Body of pancreas (tissue), 4 donors: Measurements from ENCODE around the gene FYB1. TPM values are rescaled to one million over a fixed set of nuclear protein-coding genes. Genes with fewer than 3 reads are reported as not detected.

Experiments
- ATAC-seq: fragments of 150-250 bp; one replicate; pipeline ENCODE4 v1.9.1; 2016
- DNase-seq, 4 donors: peaks; one replicate each; pipeline ENCODE4 v3.0.0-alpha.2; 2019
- H3K27ac ChIP-seq, 4 donors: fragments of 200-600 bp; sonication (generic); 1 replicate in 3 of 4; 2 replicates in 1 of 4; pipeline versions ENCODE4 v1.5.1 to v1.6.1; 2016 to 2019; ENCODE audit warnings: mild to moderate bottlenecking in 1 of 4, mixed read lengths in 1 of 4, moderate library complexity in 1 of 4
- H3K27me3 ChIP-seq, 2 donors: fragments of 200-600 bp; sonication (generic); one replicate each; pipeline ENCODE4 v1.6.0; 2016; ENCODE audit warnings: mild to moderate bottlenecking in 1 of 2
- H3K36me3 ChIP-seq, 2 donors: fragments of 200-600 bp; sonication (generic); replicated peaks in 1 of 2; 2 replicates each; pipeline ENCODE4 v1.5.1; 2016; ENCODE audit warnings: low read depth in 2 of 2; ENCODE audit not compliant: insufficient read depth in 1 of 2
- H3K4me1 ChIP-seq: fragments of 200-600 bp; sonication (generic); one replicate; pipeline ENCODE4 v1.6.0; 2016
- H3K4me3 ChIP-seq, 2 donors: fragments of 200-600 bp; sonication (generic); 1 replicate in 1 of 2; 2 replicates in 1 of 2; pipeline ENCODE4 v1.5.1; 2016 to 2019
- H3K9me3 ChIP-seq, 3 donors: fragments of 200-600 bp; sonication (generic); 1 replicate in 2 of 3; 2 replicates in 1 of 3; pipeline ENCODE4 v1.5.1; 2016
- POLR2A ChIP-seq, 3 donors: fragments of 450-650 bp; IDR thresholded peaks; one replicate each; pipeline ENCODE4 v1.6.1; 2016; ENCODE audit warnings: antibody characterized with exemption in 3 of 3, mild to moderate bottlenecking in 2 of 3
- WGBS, 2 donors: methylation state at CpG; one replicate each; pipeline ENCODE4 v1.1.5; 2017; 5-methylcytosine and 5-hydroxymethylcytosine counted together
- intact Hi-C: fragments of 100-400 bp; cut with DNase I; formaldehyde crosslinking; loops from one replicate; pipeline ENCODE4 v1.15.1; 2023
- total RNA-seq, 2 donors: library from RNA; depleted of rRNA; stranded (reverse); fragments of >200 nt; gene quantifications; one replicate each; pipeline ENCODE4 v1.1.0, GENCODE V29; 2016
- TF ChIP-seq, protein P1 (sequence below), 7 experiments: fragments of 450-650 bp in 4 of 7; fragments of 200-600 bp in 3 of 7; sonication (generic) in 3 of 7; IDR thresholded peaks; one replicate each; pipeline ENCODE4 v1.5.1; 2016 to 2019; ENCODE audit warnings: antibody characterized with exemption in 7 of 7

FYB1 gene
- total RNA-seq, 2 donors from 2014 or later, result 2.9 to 3.0 TPM

DNA sequence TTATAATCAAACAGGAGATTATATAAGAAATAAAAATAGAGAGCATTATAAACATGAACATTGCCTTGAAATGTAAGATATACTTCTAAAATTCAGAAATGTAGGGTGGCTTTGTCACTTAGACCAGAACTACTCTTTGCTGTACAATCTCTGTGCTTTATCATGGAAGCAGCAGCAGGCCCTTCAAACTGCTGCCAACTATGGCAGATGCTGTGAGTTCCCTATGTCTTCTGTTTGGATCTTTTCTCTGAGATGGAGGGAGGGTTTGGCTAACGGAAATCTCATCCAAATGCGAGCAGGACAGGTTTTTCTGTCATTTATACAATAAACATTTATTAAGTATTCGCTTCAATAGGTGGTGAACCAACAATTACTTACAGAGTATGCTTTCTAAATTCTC is 110.4 kb downstream of the FYB1 start:
- 65% methylated on average over 3 of the region's 3 CpGs for WGBS, 2 donors
- ATAC-seq, result no peak

DNA sequence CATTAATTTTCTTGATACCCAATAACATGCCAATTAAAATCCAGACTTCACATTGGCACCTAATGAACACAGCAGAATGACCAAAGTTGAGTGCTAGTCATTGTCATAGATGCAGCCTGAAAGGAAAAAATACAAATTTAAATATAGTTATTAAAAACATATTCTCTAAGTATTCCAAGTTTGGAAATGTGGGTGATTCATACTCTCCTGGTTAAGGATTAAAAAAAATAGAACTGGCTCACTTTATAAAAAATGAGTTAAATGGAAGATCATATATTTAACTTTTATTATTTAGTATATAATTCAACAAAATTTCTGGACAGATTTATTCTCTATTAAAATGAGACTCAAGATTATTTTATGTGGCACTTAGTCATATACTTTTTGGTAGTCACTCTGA is 112.0 kb downstream of the FYB1 start:
- Histone ChIP-seq H3K9me3 (no peaks in the 10 kb centered on the region), H3K27me3 (no peaks in the 10 kb centered on the region), H3K4me3 (no peak overlapping the region), H3K27ac (no peak overlapping the region), H3K4me1 (no peaks in the 10 kb centered on the region), H3K36me3 (no peaks in the 10 kb centered on the region)
- TF ChIP-seq, protein P1, sequence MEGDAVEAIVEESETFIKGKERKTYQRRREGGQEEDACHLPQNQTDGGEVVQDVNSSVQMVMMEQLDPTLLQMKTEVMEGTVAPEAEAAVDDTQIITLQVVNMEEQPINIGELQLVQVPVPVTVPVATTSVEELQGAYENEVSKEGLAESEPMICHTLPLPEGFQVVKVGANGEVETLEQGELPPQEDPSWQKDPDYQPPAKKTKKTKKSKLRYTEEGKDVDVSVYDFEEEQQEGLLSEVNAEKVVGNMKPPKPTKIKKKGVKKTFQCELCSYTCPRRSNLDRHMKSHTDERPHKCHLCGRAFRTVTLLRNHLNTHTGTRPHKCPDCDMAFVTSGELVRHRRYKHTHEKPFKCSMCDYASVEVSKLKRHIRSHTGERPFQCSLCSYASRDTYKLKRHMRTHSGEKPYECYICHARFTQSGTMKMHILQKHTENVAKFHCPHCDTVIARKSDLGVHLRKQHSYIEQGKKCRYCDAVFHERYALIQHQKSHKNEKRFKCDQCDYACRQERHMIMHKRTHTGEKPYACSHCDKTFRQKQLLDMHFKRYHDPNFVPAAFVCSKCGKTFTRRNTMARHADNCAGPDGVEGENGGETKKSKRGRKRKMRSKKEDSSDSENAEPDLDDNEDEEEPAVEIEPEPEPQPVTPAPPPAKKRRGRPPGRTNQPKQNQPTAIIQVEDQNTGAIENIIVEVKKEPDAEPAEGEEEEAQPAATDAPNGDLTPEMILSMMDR (IDR thresholded peaks at IDR 0.05), result no peak
- TF ChIP-seq POLR2A (IDR thresholded peaks at IDR 0.05), result no peak
- ATAC-seq, result no peak
- no peak for DNase-seq
- intact Hi-C loops, result no loop called here

More for the DNA sequence above, 110.4 kb downstream of the FYB1 start:
- no peak for DNase-seq
- H3K27ac ChIP-seq, result no peak overlapping the region
- no peaks in the 10 kb centered on the region for H3K27me3 ChIP-seq
- TF ChIP-seq, protein P1 (IDR thresholded peaks at IDR 0.05), result no peak
- no peak for TF ChIP-seq POLR2A (IDR thresholded peaks at IDR 0.05)
- H3K36me3 ChIP-seq, result no peaks in the 10 kb centered on the region
- H3K9me3 ChIP-seq, result no peaks in the 10 kb centered on the region
- no peak overlapping the region for H3K4me3 ChIP-seq
- intact Hi-C loops, result no loop called here
- H3K4me1 ChIP-seq, result no peaks in the 10 kb centered on the region

DNA sequence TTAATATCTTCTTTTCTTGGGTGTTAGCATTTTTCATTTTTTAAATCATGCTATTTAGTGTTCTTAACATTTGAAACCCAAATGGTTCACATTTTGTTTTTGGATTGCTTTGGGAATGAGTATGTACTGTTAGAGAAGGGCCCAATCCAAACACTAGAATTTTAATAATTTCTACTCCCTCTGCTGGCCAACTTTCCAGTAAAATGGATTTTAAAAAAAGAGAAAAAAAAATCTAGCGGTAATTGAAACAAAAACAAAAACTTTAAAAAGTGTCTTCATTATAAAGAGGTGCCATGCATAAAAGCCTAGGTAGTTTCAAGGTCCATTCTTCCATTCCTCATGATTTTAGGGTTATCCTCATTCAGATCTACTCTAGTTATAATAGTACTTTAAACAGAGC is 113.0 kb downstream of the FYB1 start:
- H3K27me3 ChIP-seq, result no peaks in the 10 kb centered on the region
- no peaks in the 10 kb centered on the region for H3K9me3 ChIP-seq
- WGBS, 2 donors, result 42 to 64% methylated on average over 1 of the region's 1 CpG
- H3K4me1 ChIP-seq, result no peaks in the 10 kb centered on the region
- TF ChIP-seq POLR2A (IDR thresholded peaks at IDR 0.05), result no peak
- TF ChIP-seq, protein P1 (IDR thresholded peaks at IDR 0.05), result no peak
- H3K27ac ChIP-seq, result no peak overlapping the region
- no peak overlapping the region for H3K4me3 ChIP-seq
- no peak for ATAC-seq
- no peak for DNase-seq
- H3K36me3 ChIP-seq, result no peaks in the 10 kb centered on the region
- intact Hi-C loops, result no loop called here

DNA sequence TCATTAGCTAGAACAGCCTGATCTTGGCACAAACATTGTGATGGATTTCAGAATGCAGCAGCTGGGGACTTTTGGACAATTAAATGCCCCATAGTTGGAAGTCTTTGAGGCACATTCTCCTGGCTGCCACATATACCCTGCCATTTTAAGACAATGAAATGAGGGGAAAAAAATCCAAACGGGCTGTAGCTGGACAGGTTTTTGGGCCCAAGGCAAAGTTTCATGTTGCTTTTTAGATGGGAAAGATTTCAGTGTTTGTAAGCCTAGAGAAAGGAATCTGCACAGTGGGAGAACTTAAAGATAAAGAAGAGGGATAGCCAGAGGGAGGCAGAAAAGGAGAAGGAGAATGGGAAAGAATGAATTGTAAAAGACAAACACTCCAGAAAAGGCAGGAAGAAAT is 115.1 kb downstream of the FYB1 start:
- intact Hi-C loops, result no loop called here
- Histone ChIP-seq H3K36me3 (no peaks in the 10 kb centered on the region), H3K27ac (no peak overlapping the region), H3K4me1 (no peaks in the 10 kb centered on the region), H3K27me3 (no peaks in the 10 kb centered on the region), H3K4me3 (no peak overlapping the region), H3K9me3 (no peaks in the 10 kb centered on the region)
- no peak for DNase-seq
- no peak for ATAC-seq
- TF ChIP-seq, protein P1 (IDR thresholded peaks at IDR 0.05), result no peak
- no peak for TF ChIP-seq POLR2A (IDR thresholded peaks at IDR 0.05)
- 43 to 57% methylated on average over 1 of the region's 1 CpG for WGBS, 2 donors

DNA sequence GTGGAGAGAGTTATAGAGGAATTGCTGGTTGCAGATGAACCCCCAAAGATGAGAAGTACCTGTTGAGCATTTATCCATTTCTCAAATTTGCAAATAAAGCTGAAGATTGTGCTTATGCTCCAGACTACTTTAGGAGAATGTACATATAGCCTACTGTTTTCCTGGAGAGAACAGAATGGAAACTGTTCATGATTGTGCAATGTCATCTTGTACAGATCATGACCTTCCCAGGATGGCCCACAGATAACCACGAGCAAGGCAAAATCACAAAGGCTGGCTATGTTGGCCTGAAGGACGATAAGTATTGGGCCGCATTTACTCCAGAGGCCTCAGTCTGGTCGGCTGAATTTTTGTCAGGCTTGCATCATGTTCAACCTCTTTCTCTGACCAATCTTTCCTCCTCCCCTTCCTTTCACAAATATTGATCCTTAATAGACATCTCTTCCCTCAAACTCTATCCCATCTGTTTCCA is 116.6 kb downstream of the FYB1 start:
- TF ChIP-seq POLR2A (IDR thresholded peaks at IDR 0.05), result no peak
- TF ChIP-seq, protein P1 (IDR thresholded peaks at IDR 0.05), result no peak

More for the DNA sequence above, 116.6 kb downstream of the FYB1 start:
- Histone ChIP-seq H3K9me3 (no peaks in the 10 kb centered on the region), H3K4me3 (no peak overlapping the region), H3K27ac (no peak overlapping the region), H3K4me1 (no peaks in the 10 kb centered on the region), H3K27me3 (no peaks in the 10 kb centered on the region), H3K36me3 (no peaks in the 10 kb centered on the region)
- DNase-seq, result no peak
- 61 to 70% methylated on average over 4 of the region's 4 CpGs for WGBS, 2 donors
- no peak for ATAC-seq
- intact Hi-C loops, result no loop called here
